GM21390 (cell line): ENCODE results near the gene CCDC116.

Source experiments
- ATAC-seq: cut with Tn5 transposase; IDR thresholded peaks from one replicate; pipeline ENCODE4 v1.9.1; 2021; ENCODE audit not compliant: unreplicated experiment

CCDC116 gene

GRCh38 chr22:21650823-21651520, 18.4 kb downstream of the CCDC116 start:
- peak; percentile 5 for ATAC-seq

DNA sequence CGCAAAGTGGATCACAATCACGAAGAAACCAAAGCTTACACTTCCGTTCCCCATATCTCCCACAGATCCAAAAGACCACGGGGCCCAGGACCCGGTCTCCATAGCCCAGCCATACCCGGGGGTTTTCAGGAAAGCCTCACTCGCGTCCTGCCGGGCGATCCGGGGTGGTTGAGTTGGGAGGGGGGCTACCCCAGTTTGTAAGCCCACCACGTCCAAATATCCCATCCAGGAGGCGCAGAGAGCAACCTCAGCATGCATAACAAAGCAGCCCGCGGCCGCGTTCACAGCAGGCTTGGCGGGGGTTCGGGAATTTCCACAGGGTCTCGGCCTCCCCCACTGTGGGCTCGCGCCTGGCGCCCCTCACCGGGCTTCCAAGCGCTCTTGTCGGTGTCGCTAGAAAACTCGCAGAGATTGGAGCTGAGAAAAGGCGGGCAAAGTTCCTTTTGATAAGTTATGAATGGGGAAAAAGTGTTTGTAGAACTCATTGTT, 19.0 kb downstream of the CCDC116 start:
- ATAC-seq = peak; percentile 11

GRCh38 chr22:21652010-21652546, 19.5 kb downstream of the CCDC116 start:
- ATAC-seq = peak; percentile 67

- no peak for ATAC-seq
Observed at GRCh38 chr22:21652547-21653545, 20.3 kb downstream of the CCDC116 start.

GRCh38 chr22:21657020-21657359, 24.4 kb downstream of the CCDC116 start:
- no peak for ATAC-seq

- ATAC-seq = peak; percentile 63
Observed at GRCh38 chr22:21657360-21658032, 24.9 kb downstream of the CCDC116 start.

- ATAC-seq = no peak
Observed at GRCh38 chr22:21659864-21660525, 27.4 kb downstream of the CCDC116 start.

GRCh38 chr22:21660904-21661303, 28.3 kb downstream of the CCDC116 start:
- ATAC-seq = no peak

- ATAC-seq = no peak
Observed at GRCh38 chr22:21661991-21662390, 29.4 kb downstream of the CCDC116 start.

- ATAC-seq = no peak
Observed at GRCh38 chr22:21663738-21664137, 31.2 kb downstream of the CCDC116 start.

DNA sequence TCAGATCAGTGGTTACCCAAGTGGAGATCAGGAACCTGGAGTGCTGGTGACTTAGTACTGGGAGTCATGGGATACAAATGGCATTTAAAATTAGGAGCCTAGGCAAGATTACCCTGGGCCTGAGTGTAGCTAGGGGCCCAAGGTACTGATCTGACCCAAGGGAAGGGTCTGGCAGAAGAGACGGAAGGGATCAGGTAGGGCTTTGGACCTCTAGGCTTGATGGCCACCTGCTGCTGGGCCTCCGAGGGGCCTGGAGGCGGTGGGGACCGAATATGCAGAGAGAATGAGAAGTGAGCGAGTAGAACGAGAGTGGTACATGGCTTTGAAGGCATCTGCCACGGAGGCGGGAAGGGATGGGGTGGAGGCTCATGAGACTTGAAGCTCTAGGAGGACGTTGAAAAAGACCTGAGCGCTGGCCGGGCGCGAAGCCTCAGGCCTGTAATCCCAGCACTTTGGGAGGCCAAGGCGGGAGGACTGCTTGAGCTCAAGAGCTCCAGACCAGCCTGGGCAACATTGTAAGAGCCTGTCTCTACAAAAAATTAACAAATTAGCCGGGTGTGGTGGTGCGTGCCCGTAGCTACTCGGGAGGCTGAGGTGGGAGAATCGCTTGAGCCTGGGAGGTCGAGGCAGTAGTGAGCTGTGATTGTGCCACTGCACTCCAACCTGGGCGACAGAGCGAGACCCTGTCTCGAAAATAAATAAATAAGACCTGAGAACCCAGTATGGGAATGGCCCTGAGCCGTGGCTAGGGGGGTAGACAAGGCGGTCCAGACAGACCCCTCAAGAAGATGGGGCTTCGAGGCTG, 32.7 kb downstream of the CCDC116 start:
- no peak for ATAC-seq

DNA sequence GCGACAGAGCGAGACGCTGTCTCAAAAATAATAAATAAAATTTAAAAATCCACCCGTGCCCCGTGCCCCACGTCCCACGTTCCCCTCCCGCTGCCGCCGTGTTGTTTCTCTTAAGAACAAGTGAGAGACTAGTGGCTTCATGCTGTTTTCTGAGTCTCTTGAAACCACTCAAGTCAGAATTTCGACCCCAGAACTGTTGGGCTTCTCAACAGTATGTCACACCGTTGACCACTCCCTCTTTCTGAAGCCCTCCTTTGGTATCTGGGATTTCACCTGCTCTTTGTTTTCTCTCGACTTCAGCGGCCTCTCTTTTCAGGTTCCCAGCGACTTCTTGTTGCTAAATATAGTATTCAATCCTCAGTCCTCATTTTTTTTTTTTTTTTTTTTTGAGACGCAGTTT, 34.2 kb downstream of the CCDC116 start:
- no peak for ATAC-seq

GRCh38 chr22:21669026-21669425, 36.5 kb downstream of the CCDC116 start:
- ATAC-seq = no peak

GRCh38 chr22:21672107-21672629, 39.6 kb downstream of the CCDC116 start:
- ATAC-seq = no peak

- ATAC-seq = no peak
Observed at GRCh38 chr22:21673534-21674321, 41.2 kb downstream of the CCDC116 start.

DNA sequence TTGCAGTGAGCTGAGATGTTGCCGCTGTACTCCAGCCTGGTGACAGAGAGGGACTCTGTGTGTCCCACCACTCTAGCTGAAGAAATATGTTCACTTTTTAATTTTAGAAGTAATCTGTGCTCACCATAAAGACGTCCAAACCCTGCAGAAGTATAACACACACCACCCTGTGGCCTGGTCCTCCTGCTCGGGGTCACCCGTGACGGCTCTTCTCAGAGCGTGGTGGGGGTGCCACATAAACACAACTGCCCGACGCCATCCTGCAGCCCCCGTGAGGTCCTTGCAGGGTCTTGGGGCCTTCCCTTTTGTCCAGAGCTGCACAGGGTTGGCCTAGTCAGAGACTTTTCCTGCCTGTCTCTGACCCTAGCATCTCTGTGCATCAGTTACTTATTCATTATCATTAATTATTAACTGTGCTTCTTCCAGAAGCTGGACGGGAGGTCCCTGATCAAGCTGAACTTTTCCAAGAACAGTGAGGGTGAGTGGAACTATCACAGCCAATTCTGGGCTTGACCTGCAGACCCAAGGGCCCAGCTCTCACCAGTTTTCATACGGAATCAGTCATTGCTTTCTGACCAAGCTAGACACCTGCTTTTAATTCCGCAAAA, 42.2 kb downstream of the CCDC116 start:
- no peak for ATAC-seq

DNA sequence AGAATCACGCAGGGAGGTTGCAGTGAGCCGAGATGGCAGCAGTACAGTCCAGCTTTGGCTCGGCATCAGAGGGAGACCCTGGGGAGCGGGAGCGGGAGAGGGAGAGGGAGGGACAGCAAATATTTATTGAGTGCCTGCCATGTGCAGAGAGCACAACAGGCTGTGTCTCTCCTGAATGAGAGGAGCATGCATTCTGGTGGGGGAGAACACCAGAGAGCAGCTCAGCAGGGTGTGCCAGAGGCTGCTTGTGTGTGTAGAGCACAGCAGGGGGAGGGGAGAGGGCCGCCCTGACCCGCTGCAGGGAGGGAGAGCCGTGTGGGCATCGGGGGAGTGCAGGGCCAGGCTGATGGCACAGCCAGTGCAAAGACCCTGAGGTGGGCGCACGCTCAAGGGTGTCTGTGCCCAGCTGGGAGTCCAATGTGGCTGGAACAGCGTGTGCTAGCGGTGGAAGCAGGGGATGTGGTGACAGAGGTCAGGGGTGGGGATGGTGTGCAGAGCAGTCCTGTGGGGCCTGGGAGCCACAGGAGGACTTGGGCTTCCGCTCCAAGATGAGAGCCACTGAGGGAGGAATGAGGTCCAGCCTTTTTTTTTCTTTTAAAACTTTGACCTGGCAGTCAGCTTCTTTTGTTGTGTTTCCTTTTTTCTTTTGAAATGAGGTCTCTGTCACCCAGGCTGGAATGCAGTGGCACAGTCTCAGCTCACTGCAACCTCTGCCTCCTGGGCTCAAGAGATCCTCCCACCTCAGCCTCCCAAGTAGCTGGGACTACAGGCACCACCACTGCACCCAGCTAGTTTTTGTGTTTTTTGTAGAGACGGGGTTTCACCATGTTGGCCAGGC, 45.3 kb downstream of the CCDC116 start:
- ATAC-seq = no peak
